Cardiac fibroblast (primary cell): Measurements from ENCODE around the gene CRIM1.

Experiments used
- DNase-seq, 2 donors: peaks; one replicate each; pipeline versions ENCODE4 v3.0.0 to v3.0.0-alpha.2; 2010; ENCODE audit warnings: low read depth in 2 of 2
- H3K4me3 ChIP-seq, 2 donors: replicated peaks in 1 of 2; 1 replicate in 1 of 2; 2 replicates in 1 of 2; pipeline ENCODE4 v1.5.1; 2011; ENCODE audit warnings: low read depth in 2 of 2, low read length in 2 of 2, mild to moderate bottlenecking in 2 of 2, moderate library complexity in 1 of 2
- CTCF ChIP-seq: IDR thresholded peaks from one replicate; pipeline ENCODE4 v1.5.1; 2011; ENCODE audit warnings: low read depth, mild to moderate bottlenecking, low read length, inconsistent platforms

Gene CRIM1

GRCh38 chr2:36409335-36409734, 53.8 kb downstream of the CRIM1 start:
- H3K4me3 ChIP-seq, result no peak overlapping the region

GRCh38 chr2:36409935-36410334, 54.4 kb downstream of the CRIM1 start:
- no peak for TF ChIP-seq CTCF
- H3K4me3 ChIP-seq, result no peak overlapping the region
- no peak for DNase-seq

More at GRCh38 chr2:36409335-36409734, 53.8 kb downstream of the CRIM1 start:
- no peak for TF ChIP-seq CTCF
- no peak for DNase-seq

- DNase-seq, result no peak
- TF ChIP-seq CTCF, result no peak
- no peak overlapping the region for H3K4me3 ChIP-seq
Measured at GRCh38 chr2:36410681-36411080, 55.1 kb downstream of the CRIM1 start.

DNA sequence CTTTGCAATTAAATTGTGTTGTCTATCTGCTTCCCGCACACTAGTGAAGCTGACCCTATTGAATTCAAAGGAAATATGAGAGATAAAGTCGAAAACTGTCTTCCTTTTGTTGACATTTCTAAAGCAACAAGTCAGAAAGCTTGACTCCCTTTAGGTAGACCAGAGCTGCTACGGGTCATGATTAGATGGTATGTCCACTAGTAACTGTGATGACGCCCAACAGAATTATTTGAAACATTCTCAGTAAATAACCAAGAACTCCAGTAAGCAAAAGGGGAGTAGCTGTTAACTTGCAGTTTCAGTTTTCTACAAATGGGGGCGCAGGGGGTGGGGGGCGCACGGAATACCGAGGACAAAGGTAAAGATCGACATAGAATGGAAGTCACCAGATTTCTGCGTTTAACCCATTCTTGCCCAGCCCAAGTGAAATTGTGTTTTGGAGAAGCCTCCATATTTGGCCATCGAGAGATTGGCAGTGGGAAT, 56.4 kb downstream of the CRIM1 start:
- DNase-seq, result peak; percentile 49 to 65
- TF ChIP-seq CTCF, result no peak
- H3K4me3 ChIP-seq, result no peak overlapping the region

- peak; percentile 70 to 80 for DNase-seq
- no peak for TF ChIP-seq CTCF
Measured at GRCh38 chr2:36413218-36413617, 57.6 kb downstream of the CRIM1 start.

GRCh38 chr2:36414307-36414706, 58.7 kb downstream of the CRIM1 start:
- no peak overlapping the region for H3K4me3 ChIP-seq
- TF ChIP-seq CTCF, result no peak
- DNase-seq, result no peak

More at GRCh38 chr2:36413218-36413617, 57.6 kb downstream of the CRIM1 start:
- no peak overlapping the region for H3K4me3 ChIP-seq

DNA sequence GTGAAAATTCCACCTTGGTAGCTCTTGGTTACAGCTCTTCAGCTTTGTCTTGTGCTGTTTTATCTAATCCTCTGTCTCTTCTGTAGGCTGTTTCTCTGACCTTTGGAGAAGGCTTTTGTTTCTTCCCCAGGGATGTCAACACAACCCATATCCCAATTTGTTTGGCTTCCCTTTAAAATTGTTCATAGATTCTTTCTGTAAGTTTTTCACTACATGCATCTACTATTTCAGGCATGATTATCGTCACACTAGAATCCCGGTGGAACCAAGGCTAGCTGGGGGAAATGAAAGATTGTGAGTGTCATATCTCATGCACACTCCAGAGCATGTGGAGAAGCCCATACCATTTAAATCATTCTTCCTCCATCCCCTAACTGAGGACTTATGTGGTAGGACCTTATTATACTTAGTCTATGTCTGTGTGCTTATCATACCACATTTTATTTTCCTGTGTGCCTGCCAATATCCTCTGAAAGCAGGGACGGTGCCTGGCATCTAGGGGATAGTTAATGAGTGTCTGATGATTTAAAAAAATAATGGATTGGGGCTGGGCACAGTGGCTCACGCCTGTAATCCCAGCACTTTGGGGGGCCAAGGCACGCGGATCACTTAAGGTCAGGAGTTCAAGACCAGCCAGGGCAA, 59.9 kb downstream of the CRIM1 start:
- H3K4me3 ChIP-seq, result no peak overlapping the region
- no peak for TF ChIP-seq CTCF

More for the DNA sequence above, 59.9 kb downstream of the CRIM1 start:
- no peak for DNase-seq
